ENCODE results near the gene PRR3.
A peak's percentile ranks its signal among the peaks of the same experiment; 100 is the strongest.
"Not testable (repeated sequence)": the region's sequence is repeated elsewhere in the genome, so short reads cannot be mapped to it uniquely, and the experiment has no call there.

Gene PRR3

GRCh38 chr6:30515106-30515505 is 42.0 kb upstream of the PRR3 start:
- DNase-seq (ENCODE audit: extremely low read depth, low read depth), result no peak
- TF ChIP-seq, protein P1, sequence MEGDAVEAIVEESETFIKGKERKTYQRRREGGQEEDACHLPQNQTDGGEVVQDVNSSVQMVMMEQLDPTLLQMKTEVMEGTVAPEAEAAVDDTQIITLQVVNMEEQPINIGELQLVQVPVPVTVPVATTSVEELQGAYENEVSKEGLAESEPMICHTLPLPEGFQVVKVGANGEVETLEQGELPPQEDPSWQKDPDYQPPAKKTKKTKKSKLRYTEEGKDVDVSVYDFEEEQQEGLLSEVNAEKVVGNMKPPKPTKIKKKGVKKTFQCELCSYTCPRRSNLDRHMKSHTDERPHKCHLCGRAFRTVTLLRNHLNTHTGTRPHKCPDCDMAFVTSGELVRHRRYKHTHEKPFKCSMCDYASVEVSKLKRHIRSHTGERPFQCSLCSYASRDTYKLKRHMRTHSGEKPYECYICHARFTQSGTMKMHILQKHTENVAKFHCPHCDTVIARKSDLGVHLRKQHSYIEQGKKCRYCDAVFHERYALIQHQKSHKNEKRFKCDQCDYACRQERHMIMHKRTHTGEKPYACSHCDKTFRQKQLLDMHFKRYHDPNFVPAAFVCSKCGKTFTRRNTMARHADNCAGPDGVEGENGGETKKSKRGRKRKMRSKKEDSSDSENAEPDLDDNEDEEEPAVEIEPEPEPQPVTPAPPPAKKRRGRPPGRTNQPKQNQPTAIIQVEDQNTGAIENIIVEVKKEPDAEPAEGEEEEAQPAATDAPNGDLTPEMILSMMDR (IDR thresholded peaks at IDR 0.05; ENCODE audit: low read depth, low read length), result no peak

- DNase-seq (ENCODE audit: extremely low read depth, low read depth), result peak; percentile 89
- TF ChIP-seq, protein P1 (IDR thresholded peaks at IDR 0.05; ENCODE audit: low read depth, low read length), result no peak
Observed at GRCh38 chr6:30515944-30516753, 40.9 kb upstream of the PRR3 start.

GRCh38 chr6:30516754-30517076 is 40.4 kb upstream of the PRR3 start:
- DNase-seq (ENCODE audit: extremely low read depth, low read depth), result not testable (repeated sequence)

DNA sequence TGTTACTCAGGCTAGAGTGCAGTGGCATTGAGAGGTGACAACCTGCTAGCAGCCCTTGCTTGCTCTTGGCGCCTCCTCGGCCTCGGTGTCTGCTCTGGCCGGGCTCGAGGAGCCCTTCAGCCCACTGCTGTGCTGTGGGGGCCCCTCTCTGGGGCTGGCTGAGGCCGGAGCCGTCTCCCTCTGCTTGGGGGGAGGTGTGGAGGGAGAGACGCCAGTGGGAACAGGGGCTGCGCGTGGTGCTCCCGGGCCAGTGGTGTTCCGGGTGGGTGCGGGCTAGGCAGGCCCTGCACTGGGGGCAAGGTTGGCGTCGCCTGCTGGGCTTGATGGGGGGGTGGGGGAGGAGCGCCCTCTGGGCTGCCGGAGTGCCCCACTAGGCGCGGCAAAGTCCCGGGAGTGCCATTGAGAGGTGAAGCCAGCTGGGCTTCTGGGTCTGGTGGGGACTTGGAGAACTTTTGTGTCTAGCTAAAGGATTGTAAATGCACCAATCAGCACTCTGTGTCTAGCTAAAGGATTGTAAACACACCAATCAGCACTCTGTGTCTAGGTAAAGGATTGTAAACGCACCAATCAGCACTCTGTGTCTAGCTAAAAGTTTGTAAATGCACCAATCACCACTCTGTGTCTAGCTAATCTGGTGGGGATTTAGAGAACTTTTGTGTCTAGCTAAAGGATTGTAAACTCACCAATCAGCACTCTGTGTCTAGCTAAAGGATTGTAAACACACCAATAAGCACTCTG is 39.2 kb upstream of the PRR3 start:
- not testable (repeated sequence) for DNase-seq (ENCODE audit: extremely low read depth, low read depth)

- not testable (repeated sequence) for DNase-seq (ENCODE audit: extremely low read depth, low read depth)
Observed at GRCh38 chr6:30518505-30519145, 38.5 kb upstream of the PRR3 start.

DNA sequence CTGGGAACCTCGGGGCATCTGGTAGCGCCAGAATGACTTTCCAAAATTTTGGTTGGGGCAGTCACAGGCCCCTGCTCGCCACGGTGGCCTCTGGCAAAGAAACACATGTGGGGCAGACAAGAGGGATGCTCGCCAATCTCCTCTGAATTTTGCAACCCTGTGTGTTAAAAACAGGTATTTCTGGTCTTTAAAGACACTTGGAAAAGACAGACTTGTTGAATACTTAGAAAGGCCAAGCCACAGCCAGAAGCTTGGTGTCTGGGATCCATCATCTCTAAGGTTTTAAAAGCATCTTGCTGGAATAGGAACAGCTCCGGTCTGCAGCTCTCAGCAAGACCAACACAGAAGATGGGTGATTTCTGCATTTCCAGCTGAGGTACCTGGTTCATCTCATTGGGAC is 36.6 kb upstream of the PRR3 start:
- TF ChIP-seq, protein P1 (IDR thresholded peaks at IDR 0.05; ENCODE audit: low read depth, low read length), result no peak

GRCh38 chr6:30521082-30521481 is 36.0 kb upstream of the PRR3 start:
- DNase-seq (ENCODE audit: extremely low read depth, low read depth), result not testable (repeated sequence)

More for the DNA sequence above, 36.6 kb upstream of the PRR3 start:
- no peak for DNase-seq (ENCODE audit: extremely low read depth, low read depth)

GRCh38 chr6:30521952-30522351 is 35.1 kb upstream of the PRR3 start:
- not testable (repeated sequence) for DNase-seq (ENCODE audit: extremely low read depth, low read depth)

- not testable (repeated sequence) for DNase-seq (ENCODE audit: extremely low read depth, low read depth)
Observed at GRCh38 chr6:30526444-30526843, 30.7 kb upstream of the PRR3 start.

DNA sequence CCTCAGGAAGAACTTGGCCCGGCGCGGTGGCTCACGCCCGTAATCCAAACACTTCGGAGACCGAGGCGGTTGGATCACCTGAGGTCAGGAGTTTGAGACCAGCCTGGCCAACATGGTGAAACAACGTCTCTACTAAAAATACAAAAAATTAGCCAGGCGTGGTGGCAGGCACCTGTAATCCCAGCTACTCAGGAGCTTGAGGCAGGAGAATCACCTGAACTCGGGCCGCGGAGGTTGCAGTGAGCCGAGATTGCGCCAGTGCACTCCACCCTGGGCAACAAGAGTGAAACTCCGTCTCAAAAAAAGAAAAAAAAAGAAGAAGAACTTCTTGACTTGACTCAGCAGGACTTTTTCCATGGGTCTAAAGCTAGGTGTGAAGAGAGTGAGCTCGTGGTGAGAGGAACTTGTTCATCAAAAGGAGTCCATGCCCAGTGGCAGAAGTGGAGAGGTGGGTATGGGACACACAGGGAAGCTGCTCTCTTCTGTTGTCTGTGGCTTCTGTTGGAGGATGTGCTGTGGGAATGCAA is 27.7 kb upstream of the PRR3 start:
- DNase-seq (ENCODE audit: extremely low read depth, low read depth), result not testable (repeated sequence)

- TF ChIP-seq, protein P1 (IDR thresholded peaks at IDR 0.05; ENCODE audit: low read depth, low read length), result no peak
- DNase-seq (ENCODE audit: extremely low read depth, low read depth), result no peak
Observed at GRCh38 chr6:30530014-30530413, 27.1 kb upstream of the PRR3 start.

Data from AG09319 (cell line).